ENCODE data around the gene FTO.

DNA sequence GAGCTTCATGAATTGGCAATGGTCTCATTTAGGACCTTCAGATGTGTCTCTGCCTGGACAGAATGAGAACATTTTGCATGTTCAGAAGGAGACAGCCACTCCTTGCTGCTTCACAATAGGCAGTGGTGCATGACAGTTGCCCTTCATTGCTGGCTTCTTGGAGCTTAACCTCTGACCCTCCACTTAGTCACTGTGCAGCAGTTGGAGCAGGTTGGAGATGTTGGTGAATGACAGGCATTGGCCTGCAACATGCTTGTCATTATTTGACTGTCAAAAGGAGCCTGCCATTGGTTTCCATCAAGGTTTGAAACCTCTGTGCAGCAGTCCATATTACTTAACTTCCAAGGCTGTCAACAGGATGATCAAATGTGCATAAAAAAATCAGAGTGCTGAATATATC, 22.7 kb downstream of the FTO start:
- TF ChIP-seq, protein P1, sequence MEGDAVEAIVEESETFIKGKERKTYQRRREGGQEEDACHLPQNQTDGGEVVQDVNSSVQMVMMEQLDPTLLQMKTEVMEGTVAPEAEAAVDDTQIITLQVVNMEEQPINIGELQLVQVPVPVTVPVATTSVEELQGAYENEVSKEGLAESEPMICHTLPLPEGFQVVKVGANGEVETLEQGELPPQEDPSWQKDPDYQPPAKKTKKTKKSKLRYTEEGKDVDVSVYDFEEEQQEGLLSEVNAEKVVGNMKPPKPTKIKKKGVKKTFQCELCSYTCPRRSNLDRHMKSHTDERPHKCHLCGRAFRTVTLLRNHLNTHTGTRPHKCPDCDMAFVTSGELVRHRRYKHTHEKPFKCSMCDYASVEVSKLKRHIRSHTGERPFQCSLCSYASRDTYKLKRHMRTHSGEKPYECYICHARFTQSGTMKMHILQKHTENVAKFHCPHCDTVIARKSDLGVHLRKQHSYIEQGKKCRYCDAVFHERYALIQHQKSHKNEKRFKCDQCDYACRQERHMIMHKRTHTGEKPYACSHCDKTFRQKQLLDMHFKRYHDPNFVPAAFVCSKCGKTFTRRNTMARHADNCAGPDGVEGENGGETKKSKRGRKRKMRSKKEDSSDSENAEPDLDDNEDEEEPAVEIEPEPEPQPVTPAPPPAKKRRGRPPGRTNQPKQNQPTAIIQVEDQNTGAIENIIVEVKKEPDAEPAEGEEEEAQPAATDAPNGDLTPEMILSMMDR (IDR thresholded peaks at IDR 0.05; ENCODE audit: low read length) = no peak
- TF ChIP-seq EZH2phosphoT487 (IDR thresholded peaks at IDR 0.05; ENCODE audit: low read length) (no peak), EZH2 (optimal IDR thresholded peaks at IDR 0.05; ENCODE audit: low read depth, low read length) (no peak)
